ENCODE results near the gene CR2.
"Not testable (repeated sequence)": the region's sequence is repeated elsewhere in the genome, so short reads cannot be mapped to it uniquely, and the experiment has no call there.

Gene CR2

GRCh38 chr1:207444514-207445217 lies 9.5 kb upstream of the CR2 start:
- DNase-seq (ENCODE audit: low spot score) = no peak

GRCh38 chr1:207453710-207454045 lies 450 bp upstream of the CR2 start:
- no peak for DNase-seq (ENCODE audit: low spot score)

GRCh38 chr1:207455183-207455754 lies 1.1 kb downstream of the CR2 start:
- DNase-seq (ENCODE audit: low spot score) = no peak

- no peak for DNase-seq (ENCODE audit: low spot score)
These were observed 4.3 kb downstream of the CR2 start for GRCh38 chr1:207458414-207458813.

- DNase-seq (ENCODE audit: low spot score) = no peak
These were observed 4.9 kb downstream of the CR2 start for GRCh38 chr1:207459008-207459407.

GRCh38 chr1:207461649-207462048 lies 7.5 kb downstream of the CR2 start:
- DNase-seq (ENCODE audit: low spot score) = no peak

- DNase-seq (ENCODE audit: low spot score) = no peak
These were observed 8.4 kb downstream of the CR2 start for GRCh38 chr1:207462535-207462934.

GRCh38 chr1:207463021-207463420 lies 8.9 kb downstream of the CR2 start:
- DNase-seq (ENCODE audit: low spot score) = no peak

- DNase-seq (ENCODE audit: low spot score) = no peak
These were observed 9.4 kb downstream of the CR2 start for GRCh38 chr1:207463571-207463970.

GRCh38 chr1:207470927-207471326 lies 16.8 kb downstream of the CR2 start:
- no peak for DNase-seq (ENCODE audit: low spot score)

GRCh38 chr1:207474210-207474609 lies 20.1 kb downstream of the CR2 start:
- DNase-seq (ENCODE audit: low spot score) = no peak

- no peak for DNase-seq (ENCODE audit: low spot score)
These were observed 32.1 kb downstream of the CR2 start for GRCh38 chr1:207486198-207486597.

- no peak for DNase-seq (ENCODE audit: low spot score)
These were observed 33.5 kb downstream of the CR2 start for GRCh38 chr1:207487636-207488035.

- no peak for DNase-seq (ENCODE audit: low spot score)
These were observed 39.1 kb downstream of the CR2 start for GRCh38 chr1:207493212-207493611.

GRCh38 chr1:207494171-207494570 lies 40.0 kb downstream of the CR2 start:
- DNase-seq (ENCODE audit: low spot score) = no peak

GRCh38 chr1:207495281-207495680 lies 41.2 kb downstream of the CR2 start:
- not testable (repeated sequence) for DNase-seq (ENCODE audit: low spot score)

- DNase-seq (ENCODE audit: low spot score) = no peak
These were observed 42.0 kb downstream of the CR2 start, which contains the start of gene CR1 for GRCh38 chr1:207495801-207496792. Gene CR1, plus strand, starts transcription at chr1:207496157. Its CDS starts 111 bp downstream, at chr1:207496268.

- no peak for DNase-seq (ENCODE audit: low spot score)
These were observed 43.8 kb downstream of the CR2 start for GRCh38 chr1:207497941-207498340.

GRCh38 chr1:207499573-207499972 lies 45.4 kb downstream of the CR2 start:
- DNase-seq (ENCODE audit: low spot score) = peak; percentile 81

GRCh38 chr1:207500306-207500705 lies 46.2 kb downstream of the CR2 start:
- DNase-seq (ENCODE audit: low spot score) = no peak

GRCh38 chr1:207501071-207501470 lies 46.9 kb downstream of the CR2 start:
- DNase-seq (ENCODE audit: low spot score) = no peak

GRCh38 chr1:207502726-207503125 lies 48.6 kb downstream of the CR2 start:
- no peak for DNase-seq (ENCODE audit: low spot score)

- DNase-seq (ENCODE audit: low spot score) = no peak
These were observed 49.8 kb downstream of the CR2 start for GRCh38 chr1:207503950-207504349.
